Kidney glomerular epithelial cell (primary cell): ENCODE measurements around the gene HAUS3.
"Not testable (repeated sequence)": the region's sequence is repeated elsewhere in the genome, so short reads cannot be mapped to it uniquely, and the experiment has no call there.

ENCODE experiments used
- DNase-seq: peaks from one replicate; lab custom pipeline; 2025; lab: John Stamatoyannopoulos, UW

HAUS3 gene

DNA sequence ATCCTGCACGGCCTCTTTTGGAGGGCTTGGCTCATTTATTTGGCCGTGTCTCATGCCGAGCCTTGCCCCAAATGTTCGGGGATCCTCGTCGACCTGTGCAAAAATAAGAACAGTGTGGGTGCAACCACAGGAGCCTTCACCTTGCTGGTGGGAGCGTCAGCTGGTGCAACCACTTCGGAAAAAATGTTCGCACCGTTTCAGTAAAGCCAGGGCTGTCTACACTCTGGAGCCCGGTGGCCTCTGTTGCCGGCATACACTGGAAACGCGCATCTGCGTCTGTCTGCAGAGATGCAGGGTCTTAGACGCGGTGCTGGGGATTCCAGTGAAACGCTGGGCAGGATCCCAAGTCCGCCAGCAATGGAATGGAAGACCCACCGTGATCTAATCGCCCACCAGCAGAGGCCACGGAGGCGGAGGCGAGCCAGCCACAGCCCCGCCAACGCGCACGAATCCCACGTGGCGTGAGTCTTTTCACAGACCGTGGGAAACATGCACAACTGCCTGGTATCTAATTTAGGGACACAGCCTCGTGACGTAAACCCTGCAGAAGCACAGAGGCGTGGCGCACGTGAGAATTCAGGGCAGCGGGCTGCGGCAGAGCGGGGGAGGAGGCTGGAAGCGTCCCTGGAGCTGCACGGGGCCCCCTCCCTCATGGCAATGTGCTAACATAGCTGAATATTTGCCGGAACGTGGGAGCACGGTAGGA, 33.8 kb upstream of the HAUS3 start:
- no peak for DNase-seq

DNA sequence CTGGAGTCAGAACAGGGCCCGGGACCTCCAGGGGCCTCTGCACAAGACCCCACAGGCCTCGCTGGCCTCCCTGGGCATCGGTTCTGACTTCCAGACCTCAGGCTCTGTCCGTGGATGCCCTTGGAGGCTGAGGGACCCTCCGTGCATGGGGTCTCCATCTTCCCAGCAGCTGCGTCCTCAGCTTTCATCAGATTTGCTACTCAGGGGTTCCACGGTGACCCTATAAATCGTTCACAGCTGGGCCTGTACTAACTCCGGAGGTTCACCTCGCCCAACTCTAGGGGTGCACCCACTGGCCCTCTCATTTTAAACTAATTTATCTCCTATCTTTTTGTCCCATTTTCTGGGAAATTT, 33.1 kb upstream of the HAUS3 start:
- not testable (repeated sequence) for DNase-seq

DNA sequence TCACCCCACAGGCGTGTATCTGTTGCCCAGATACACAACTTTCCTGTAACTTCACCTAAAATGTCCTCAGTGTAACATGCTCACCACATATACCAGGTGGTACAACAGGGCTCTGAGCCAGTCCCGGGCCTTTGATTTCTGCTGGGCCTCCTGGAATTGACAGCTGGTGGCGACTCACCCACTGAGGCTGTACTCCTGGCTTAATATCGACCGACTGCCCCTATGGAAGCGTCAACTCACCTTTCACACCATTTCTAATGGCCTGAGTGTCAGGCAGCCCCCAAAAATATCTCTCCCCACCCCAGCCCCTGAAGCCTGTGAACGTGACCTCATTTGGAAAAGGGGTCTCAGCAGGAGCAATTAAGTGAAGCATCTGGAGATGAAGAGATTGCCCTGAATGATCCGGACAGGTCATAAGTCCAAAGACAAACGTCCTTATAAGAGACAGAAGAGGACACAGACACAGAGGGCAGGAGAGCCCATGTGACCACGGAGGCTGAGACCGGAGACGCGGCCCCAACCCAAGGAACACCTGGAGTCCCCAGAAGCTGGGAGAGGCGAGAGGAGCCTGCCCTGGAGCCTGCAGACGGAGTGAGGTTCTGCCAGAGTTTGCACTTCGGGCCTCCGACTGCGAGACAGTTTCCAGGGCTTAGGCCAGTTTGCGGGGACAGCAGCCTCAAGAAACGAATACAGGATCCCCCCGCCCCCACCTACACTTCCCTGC, 32.6 kb upstream of the HAUS3 start:
- no peak for DNase-seq

DNA sequence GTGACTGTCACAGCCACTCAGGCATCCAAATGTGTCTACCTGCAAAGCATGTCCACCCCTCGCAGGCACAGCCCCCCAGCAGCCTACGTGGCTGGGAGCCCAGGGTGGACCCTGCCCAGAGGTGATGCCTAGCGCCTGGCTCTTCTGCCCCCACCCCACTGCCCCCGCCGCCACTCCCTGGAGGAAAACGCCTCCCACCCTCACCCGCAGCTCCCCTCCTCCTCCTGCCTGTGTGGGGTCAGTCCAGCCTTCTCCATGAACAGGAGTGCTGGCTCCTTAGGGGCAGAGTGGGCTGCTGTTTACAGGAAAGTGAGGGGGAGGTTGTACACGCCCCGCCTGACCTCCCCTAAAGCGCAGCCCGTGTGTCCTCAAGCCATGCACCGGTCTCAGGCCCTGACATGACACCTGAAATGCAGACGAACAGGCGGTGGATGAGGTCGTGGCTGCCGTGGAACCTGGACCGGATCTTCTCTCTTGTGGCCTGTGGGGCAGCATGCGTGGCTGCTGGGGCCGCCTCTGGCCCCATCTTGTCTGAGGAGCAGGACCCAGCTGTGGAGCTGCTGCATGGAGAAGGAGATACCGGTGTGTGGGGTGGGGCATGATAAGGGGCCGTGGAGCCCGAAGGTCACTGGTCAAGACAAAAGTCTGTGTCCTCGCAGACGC, 31.9 kb upstream of the HAUS3 start:
- no peak for DNase-seq

GRCh38 chr4:2273221-2273620, 31.3 kb upstream of the HAUS3 start:
- DNase-seq = no peak

DNA sequence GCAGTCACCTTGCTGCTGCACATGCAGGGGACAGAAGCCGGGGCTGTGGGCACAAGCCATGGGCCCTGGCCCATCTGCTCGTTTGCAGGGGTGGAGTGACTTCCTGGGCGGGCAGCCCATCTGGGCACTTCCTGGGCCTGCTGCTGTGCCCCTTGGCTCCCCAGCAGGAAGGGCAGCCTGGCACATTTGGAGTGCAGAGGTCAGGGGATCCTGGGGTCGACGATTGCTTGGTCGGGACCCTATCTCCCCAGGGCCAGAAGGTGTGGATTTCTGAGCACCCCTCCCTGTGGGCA, 30.9 kb upstream of the HAUS3 start:
- DNase-seq = no peak

DNA sequence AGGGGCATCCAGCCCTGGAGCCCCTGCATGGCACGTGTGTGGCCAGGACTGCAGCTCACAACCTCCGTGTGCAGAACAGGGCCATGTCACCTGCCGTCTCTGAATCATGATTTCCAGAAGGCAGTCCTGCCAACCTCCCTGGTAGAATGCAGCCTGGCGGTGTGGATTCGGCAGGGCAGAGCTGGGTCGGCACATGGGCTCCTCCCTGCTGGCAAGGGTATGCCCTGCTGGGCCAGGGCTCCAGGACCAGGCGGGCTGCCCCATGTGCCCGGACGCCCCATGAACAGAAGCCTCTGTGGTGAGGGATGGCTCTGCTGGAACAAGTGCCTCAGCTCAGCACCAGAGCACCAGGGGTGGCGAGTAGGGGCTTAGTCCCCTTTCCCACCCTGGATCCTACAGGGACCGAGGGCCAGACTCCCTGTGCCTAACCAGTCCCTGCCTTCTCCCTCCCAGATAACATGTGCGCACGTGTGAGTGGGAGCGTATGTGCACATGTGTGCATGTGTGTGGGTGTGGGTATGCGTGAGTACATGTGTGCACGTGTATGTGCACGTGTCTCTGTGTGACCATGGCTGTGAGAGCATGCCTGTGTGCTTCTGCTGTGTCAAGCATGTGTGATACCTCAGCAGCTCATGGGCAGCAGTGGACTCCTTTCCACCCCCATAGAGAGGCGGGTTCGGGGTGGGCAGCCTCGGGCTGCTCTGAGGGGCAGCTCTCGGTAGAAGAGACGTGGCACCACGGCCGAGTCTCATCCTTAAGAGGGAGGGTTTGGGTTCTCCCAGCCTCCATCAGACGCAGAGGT, 30.3 kb upstream of the HAUS3 start:
- no peak for DNase-seq

DNA sequence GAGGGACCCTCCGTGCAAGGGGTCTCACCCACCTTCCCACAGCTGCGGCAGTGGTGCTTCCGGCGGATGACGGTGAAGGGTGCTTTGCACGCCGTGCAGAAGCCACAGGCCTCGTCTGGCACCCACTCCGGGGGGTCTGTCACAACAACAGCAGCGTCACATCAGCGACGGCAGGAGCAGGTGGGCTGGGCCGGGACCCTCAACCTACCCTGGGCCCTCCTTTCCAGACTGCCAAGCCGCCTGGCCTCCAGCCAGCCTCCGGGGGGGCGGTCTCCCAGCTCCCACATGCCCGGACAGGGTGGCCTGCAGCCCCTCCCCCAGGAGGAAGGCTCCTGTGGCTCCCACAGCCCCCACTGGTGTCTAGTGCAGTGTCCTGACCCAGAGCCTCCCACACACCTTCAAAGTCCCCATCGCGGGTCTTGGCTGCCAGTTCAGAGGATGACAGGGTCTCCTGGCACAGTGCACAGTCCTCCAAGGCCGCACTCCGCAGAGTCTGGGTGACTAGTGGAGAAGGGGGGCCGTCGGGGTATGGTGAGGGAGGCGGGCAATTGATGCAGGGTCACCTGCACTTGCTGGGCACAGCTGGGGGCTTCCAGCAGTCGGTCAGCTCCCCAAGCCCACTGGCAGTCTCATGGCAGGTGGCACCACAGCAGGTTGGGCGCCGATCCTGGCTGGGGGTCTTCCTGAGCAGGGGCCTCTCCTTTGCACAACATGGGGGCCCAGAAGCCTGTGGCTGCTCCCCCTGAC, 29.5 kb upstream of the HAUS3 start:
- DNase-seq = no peak

- no peak for DNase-seq
Measured at GRCh38 chr4:2270341-2271165, 28.6 kb upstream of the HAUS3 start.

GRCh38 chr4:2269618-2270163, 27.8 kb upstream of the HAUS3 start:
- DNase-seq = no peak

- DNase-seq = no peak
Measured at GRCh38 chr4:2269206-2269531, 27.2 kb upstream of the HAUS3 start.

DNA sequence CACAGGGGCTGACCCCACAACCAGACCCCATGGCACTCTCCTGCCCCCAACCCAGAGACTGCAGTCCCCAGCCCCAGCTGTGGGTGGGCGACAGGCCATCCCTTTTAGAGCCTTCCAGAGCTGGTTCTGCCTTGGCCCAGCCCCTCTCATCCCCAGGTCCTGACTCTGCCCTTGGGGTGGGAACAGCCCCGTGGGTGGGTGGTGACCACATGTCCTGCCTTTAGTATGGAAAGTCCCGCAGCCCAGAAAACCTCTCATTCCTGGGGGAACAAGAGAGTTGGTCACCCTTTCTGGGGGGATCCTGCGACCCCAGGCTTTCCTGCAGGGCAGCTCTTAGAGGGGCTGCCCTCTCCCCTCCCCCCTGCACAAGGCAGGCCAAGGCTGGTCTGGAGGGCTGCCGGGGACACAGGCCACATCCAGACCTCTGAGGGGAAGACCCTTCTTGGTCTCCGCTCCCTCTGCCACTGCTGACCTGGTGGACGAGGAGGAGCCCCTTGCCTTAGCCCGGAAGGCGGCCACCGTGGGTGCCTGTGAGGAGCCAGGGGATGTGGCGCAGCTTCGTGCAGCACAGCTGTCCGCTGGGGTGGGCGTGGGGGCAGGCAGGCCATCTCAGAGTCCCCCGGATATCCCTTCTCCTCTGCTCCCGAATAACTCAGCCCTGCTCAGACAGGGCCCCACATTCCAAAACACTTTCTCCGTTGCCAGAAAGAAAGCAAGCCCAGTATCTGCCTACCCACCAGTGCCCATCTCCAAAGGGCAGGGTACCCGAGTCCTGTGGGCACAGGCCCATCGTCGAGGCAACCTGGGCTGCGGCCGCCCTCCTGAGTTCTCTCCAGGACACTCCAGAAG, 26.7 kb upstream of the HAUS3 start:
- DNase-seq = no peak

DNA sequence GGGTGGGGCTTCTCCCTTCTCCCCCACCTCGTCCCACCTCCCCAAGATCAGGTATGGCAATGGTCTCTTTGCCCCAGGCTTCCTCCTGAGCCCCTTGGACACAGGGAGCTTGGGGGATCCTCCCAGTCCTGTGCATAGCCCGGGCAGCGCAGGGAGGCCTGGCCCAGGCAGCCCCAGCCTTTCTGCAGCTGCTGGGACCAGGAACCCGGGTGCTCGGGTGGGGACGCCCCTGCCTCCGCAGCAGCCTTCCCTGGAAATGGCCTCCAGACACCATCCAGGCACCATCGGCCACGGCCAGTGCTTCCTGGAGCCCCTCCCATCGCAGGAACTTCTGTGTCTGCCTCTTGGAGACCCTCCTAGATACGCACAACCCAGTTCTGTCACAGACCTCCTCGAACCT, 25.9 kb upstream of the HAUS3 start:
- no peak for DNase-seq

DNA sequence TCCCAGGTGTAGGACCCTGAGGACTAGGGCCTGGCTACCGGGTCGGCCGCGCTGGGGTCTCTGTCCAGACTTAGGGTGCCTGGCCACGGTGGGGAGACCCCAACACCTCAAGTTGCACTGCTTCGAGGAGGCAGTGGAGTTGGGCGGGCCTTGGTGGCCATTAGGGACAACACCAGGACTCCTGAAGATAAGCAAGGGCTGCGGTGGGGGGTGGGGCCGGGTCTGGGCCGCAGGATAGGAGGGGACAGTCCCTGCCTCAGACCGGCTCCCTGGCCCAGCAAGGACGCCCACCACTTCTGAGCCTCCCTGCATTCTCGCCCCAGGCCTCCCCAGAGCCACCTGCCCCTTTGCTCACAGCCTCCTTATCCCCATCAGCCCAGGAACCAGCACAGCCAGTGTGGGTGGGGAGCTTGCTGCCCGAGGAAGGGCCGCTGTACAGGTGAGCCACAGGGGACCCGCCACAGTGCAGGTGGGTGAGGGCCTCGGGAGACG, 25.4 kb upstream of the HAUS3 start:
- DNase-seq = no peak

GRCh38 chr4:2266821-2267220, 24.9 kb upstream of the HAUS3 start:
- DNase-seq = no peak

GRCh38 chr4:2266181-2266580, 24.3 kb upstream of the HAUS3 start:
- no peak for DNase-seq

DNA sequence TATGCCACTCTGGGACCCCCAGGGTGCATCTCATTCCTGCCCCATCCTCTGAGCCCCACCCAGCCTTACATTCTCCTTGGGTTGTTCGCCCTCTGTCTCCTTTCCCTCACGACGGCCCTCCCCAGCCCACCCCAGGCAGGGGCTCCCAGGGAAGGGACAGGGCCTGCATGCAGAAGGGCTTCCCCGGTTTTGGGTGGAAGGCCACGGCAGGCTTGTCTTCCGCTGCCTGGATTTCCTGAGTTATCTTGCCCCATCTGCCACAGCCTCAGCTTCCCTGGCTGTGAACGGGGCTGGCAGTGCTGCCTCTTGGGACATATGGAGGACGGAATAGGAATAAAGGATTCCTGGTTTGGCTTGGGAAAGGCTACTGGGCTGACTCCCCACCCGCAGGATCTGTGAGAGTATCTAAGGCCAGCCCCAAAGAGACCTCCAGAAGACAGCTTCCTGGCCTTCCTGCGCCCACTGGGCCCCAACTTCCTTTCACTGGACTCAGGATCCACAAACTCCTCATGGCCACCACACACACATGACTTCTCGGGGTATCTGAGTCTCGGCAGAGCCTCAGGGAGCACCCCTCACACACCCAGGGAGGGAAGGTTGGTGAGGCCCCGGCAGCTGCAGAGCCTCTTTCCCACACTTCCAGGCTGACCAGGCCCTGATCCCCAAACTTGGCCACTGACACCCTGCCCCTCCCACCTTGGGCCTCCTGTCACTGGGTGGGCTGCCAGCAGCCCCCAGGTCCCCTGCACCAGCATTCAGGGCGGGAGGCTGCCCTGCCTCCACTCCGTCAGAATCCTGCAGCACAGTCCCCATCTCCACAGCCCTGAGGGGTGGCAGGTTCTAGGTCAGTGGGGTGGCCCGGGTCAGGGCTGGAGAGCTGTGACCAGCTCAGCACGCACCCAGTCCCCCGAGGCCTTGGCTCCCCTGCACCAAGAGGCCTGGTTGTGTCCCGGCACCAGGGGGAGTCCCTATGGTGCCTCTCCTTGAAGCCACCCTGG, 23.5 kb upstream of the HAUS3 start:
- no peak for DNase-seq

DNA sequence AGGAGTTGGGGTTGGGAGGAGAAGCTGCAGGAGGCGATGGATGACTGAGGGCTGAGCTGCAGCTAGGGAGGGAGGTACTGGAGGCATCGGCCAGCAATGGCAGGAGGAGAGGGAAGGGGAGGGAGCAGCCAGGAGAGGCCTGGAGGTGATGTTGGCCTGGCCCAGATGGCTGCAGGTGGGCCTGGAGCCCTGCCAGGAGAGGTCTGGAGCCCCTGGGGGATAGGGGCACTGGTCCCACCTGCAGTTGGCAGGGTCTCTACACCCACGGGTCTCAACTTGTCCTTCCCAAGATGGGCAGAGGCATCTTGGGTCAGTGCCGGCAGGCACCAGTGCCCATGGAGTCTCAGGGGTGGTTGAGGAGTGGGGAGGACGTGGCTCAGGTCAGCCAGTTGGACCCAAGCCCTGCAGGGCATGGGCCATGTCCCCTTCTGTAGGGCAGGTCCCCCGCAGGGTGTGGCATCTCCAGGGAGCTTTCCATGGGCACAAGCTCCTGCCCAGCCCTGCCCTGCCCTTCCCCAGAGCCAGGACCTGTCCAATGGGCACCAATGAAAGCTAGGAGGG, 22.6 kb upstream of the HAUS3 start:
- DNase-seq = no peak
